Loucy (cell line): ENCODE results near the gene SEM1.
"Not testable (repeated sequence)": the region's sequence is repeated elsewhere in the genome, so short reads cannot be mapped to it uniquely, and the experiment has no call there.

Source experiments
- H2AFZ ChIP-seq: fragments of 200-600 bp; sonication (generic); 2 replicates; pipeline ENCODE4 v1.6.0; 2016; ENCODE audit warnings: antibody characterized with exemption, mild to moderate bottlenecking, low read length, moderate library complexity
- H3F3A ChIP-seq: fragments of 200-600 bp; 2 replicates; pipeline ENCODE4 v1.6.0; 2016; ENCODE audit warnings: antibody characterized with exemption, low read depth, mild to moderate bottlenecking
- H3K27me3 ChIP-seq: fragments of 200-600 bp; sonication (generic); 2 replicates; pipeline ENCODE4 v1.6.1; 2014; ENCODE audit warnings: low read length, mild to moderate bottlenecking; ENCODE audit not compliant: insufficient read depth, poor library complexity, severe bottlenecking
- H3K36me3 ChIP-seq: fragments of 200-600 bp; sonication (generic); 2 replicates; pipeline ENCODE4 v1.6.1; 2016; ENCODE audit warnings: low read length; ENCODE audit not compliant: insufficient read depth
- H3K4me1 ChIP-seq: fragments of 200-600 bp; sonication (generic); 2 replicates; pipeline ENCODE4 v1.5.1; 2014; ENCODE audit warnings: low read length, mild to moderate bottlenecking; ENCODE audit not compliant: insufficient read depth, poor library complexity, severe bottlenecking
- H3K4me2 ChIP-seq: fragments of 200-600 bp; sonication (generic); 2 replicates; pipeline ENCODE4 v1.6.0; 2014; ENCODE audit warnings: antibody characterized with exemption, low read length, low read depth, mild to moderate bottlenecking; ENCODE audit not compliant: poor library complexity, severe bottlenecking
- H3K4me3 ChIP-seq: fragments of 200-600 bp; sonication (generic); 2 replicates; pipeline ENCODE4 v1.5.1; 2014; ENCODE audit warnings: low read length, mild to moderate bottlenecking, mixed read lengths; ENCODE audit not compliant: poor library complexity, severe bottlenecking
- H3K79me2 ChIP-seq: fragments of 200-600 bp; sonication (generic); 2 replicates; pipeline ENCODE4 v1.6.1; 2014; ENCODE audit warnings: low read length; ENCODE audit not compliant: insufficient read depth
- H3K9ac ChIP-seq: fragments of 200-600 bp; sonication (generic); 2 replicates; pipeline ENCODE4 v1.6.0; 2014; ENCODE audit warnings: mild to moderate bottlenecking, low read depth, low read length, moderate library complexity; ENCODE audit not compliant: poor library complexity, severe bottlenecking
- H3K9me2 ChIP-seq: fragments of 200-600 bp; sonication (generic); replicated peaks from 2 replicates; pipeline ENCODE4 v1.6.1; 2016; ENCODE audit warnings: low read depth, low read length, mixed read lengths
- H3K9me3 ChIP-seq: fragments of 200-600 bp; sonication (generic); 2 replicates; pipeline ENCODE4 v1.6.1; 2014; ENCODE audit warnings: mild to moderate bottlenecking, antibody characterized with exemption, low read length, low read depth; ENCODE audit not compliant: insufficient read depth
- H4K20me1 ChIP-seq: fragments of 200-600 bp; sonication (generic); 2 replicates; pipeline ENCODE4 v1.6.0; 2014; ENCODE audit warnings: antibody characterized with exemption, low read length, mild to moderate bottlenecking; ENCODE audit not compliant: insufficient read depth, poor library complexity, severe bottlenecking
- CTCF ChIP-seq: fragments of 200-600 bp; sonication (generic); conservative IDR thresholded peaks from 2 replicates; pipeline ENCODE4 v1.5.1; 2014; ENCODE audit warnings: mild to moderate bottlenecking, antibody characterized with exemption, low read length
- EZH2phosphoT487 ChIP-seq: fragments of 200-600 bp; IDR thresholded peaks from 2 replicates; pipeline ENCODE4 v1.6.1; 2018; ENCODE audit warnings: antibody characterized with exemption, mild to moderate bottlenecking, moderate library complexity, borderline replicate concordance

SEM1 gene

GRCh38 chr7:96709381-96710228 is at the start of gene SEM1:
SEM1 (minus strand) TSS chr7:96709846; CDS start chr7:96709763, 83 bp downstream.
- peak within 1 kb of the TSS; percentile 93 for H3K4me3 ChIP-seq
- H2AFZ ChIP-seq, result peak within 1 kb of the TSS; percentile 97
- TF ChIP-seq CTCF, result no peak
- no peak for TF ChIP-seq EZH2phosphoT487
- peaks cover 9% of the 10 kb centered on the region; the same call in 1 of the 2 replicates for H3K9me3 ChIP-seq
- H3K9ac ChIP-seq, result peak within 1 kb of the TSS; percentile 85
- H3F3A ChIP-seq, result no peaks in the 10 kb centered on the region
- no peaks in the 10 kb centered on the region for H3K9me2 ChIP-seq
- H3K4me1 ChIP-seq, result peaks cover 33% of the 10 kb centered on the region
- H3K27me3 ChIP-seq, result peaks cover 45% of the 10 kb centered on the region
- H4K20me1 ChIP-seq, result peaks cover 38% of the 10 kb centered on the region
- no peaks in the 10 kb centered on the region for H3K36me3 ChIP-seq
- peak within 1 kb of the TSS; percentile 90 for H3K4me2 ChIP-seq
- peaks cover 49% of the 10 kb centered on the region for H3K79me2 ChIP-seq

GRCh38 chr7:96757880-96758279 is 48.2 kb upstream of the SEM1 start:
- H3K4me3 ChIP-seq, H3K9me3 ChIP-seq, H3K9ac ChIP-seq, H2AFZ ChIP-seq, H3K4me2 ChIP-seq, H3K4me1 ChIP-seq, H3K36me3 ChIP-seq, H3K79me2 ChIP-seq, H3F3A ChIP-seq, H4K20me1 ChIP-seq, H3K27me3 ChIP-seq, H3K9me2 ChIP-seq: not testable (repeated sequence)

GRCh38 chr7:96747418-96747940 is 37.8 kb upstream of the SEM1 start:
- Histone ChIP-seq H3K4me3 (no peak overlapping the region), H3K9me3 (no peaks in the 10 kb centered on the region), H3K9ac (no peak overlapping the region), H3K9me2 (0 out of 2 replicates have a peak, but pooled peaks cover 3% of the 10 kb centered on the region), H4K20me1 (no peaks in the 10 kb centered on the region), H2AFZ (no peak overlapping the region), H3K4me2 (no peak overlapping the region), H3K36me3 (no peaks in the 10 kb centered on the region), H3F3A (no peaks in the 10 kb centered on the region), H3K79me2 (no peaks in the 10 kb centered on the region), H3K4me1 (no peaks in the 10 kb centered on the region), H3K27me3 (no peaks in the 10 kb centered on the region)
- TF ChIP-seq EZH2phosphoT487 (no peak), CTCF (no peak)
